Measurements from ENCODE around the gene FAM9B. TPM values are rescaled to one million over a fixed set of nuclear protein-coding genes. Genes with fewer than 3 reads are reported as not detected.

The FAM9B gene
- polyA plus RNA-seq, 1 donor (not counting 4 experiments of a cell fraction or from before 2014, with no cell fraction given): not detected

DNA sequence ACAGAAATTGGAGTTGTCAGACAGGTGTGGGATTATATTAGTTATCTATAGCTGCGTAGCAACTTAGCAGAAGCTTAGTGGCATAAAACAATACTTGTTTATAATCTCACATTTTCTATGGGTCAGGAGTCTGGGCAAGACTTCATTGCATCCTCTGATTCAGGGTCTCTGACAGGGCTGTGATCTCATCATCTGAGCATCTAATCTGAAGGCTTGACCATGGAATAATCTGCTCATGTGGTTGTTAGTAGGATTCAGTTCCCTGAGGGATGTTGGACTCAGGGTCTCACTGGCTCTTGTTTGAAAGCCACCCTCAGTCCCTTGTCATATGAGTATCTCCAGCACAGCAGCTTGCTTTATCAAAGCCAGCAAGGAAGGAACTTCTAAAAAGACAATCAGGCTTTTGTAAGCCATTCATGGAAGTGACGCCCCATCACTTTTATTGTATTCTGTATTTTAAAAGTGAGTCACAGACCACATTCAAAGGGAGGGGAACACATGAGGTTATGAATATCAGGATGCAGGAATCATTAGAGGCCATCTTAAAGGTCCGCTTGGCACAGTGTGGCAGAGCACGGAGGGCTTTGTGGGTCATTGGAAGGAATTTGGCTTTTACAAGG lies 37.2 kb upstream of the FAM9B start:
- Histone ChIP-seq H3K36me3 (ENCODE audit: control insufficient read depth in 2 of 2, extremely low read depth in 1 of 2, insufficient read depth in 2 of 2, low read length in 2 of 2) (no peaks in the 10 kb centered on the region), H3K4me2 (ENCODE audit: control insufficient read depth, extremely low read depth, insufficient read depth, low read depth, low read length) (no peak overlapping the region), H2AFZ (ENCODE audit: control insufficient read depth, low read length) (no peak overlapping the region)

DNA sequence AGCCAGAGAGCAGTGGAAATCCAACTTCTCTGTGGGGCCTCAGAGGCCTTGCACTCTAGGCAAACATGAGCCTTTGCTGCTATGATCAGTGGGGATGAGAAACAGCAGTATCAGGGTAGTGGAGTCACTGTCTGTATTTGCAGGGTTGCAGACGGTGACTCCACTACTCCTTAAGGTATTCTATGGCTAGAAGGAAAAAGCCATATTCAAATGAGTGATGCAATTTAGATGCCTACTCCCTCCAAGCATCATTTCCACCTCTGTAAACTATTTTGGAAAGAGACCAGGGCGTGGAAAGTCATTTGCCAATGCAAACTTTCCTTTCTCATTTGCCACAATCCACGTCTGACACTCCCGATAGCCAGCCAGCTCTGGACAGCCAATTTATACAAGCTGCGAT lies 35.6 kb upstream of the FAM9B start:
- no peaks in the 10 kb centered on the region for H3K4me1 ChIP-seq (ENCODE audit: control insufficient read depth, extremely low read depth, insufficient read depth, low read length)
- H3K9me3 ChIP-seq (ENCODE audit: control insufficient read depth, low read depth, low read length): no peaks in the 10 kb centered on the region
- no peak overlapping the region for H3K4me2 ChIP-seq (ENCODE audit: control insufficient read depth, extremely low read depth, insufficient read depth, low read depth, low read length)
- FAIRE-seq (no peak), DNase-seq (ENCODE audit: low read depth, low spot score) (no peak)
- no peak overlapping the region for H3K27ac ChIP-seq (ENCODE audit: control insufficient read depth, insufficient read depth, low read length)
- no peaks in the 10 kb centered on the region for H4K20me1 ChIP-seq (ENCODE audit: control insufficient read depth, extremely low read depth, insufficient read depth, low read length)
- TF ChIP-seq, protein P1, sequence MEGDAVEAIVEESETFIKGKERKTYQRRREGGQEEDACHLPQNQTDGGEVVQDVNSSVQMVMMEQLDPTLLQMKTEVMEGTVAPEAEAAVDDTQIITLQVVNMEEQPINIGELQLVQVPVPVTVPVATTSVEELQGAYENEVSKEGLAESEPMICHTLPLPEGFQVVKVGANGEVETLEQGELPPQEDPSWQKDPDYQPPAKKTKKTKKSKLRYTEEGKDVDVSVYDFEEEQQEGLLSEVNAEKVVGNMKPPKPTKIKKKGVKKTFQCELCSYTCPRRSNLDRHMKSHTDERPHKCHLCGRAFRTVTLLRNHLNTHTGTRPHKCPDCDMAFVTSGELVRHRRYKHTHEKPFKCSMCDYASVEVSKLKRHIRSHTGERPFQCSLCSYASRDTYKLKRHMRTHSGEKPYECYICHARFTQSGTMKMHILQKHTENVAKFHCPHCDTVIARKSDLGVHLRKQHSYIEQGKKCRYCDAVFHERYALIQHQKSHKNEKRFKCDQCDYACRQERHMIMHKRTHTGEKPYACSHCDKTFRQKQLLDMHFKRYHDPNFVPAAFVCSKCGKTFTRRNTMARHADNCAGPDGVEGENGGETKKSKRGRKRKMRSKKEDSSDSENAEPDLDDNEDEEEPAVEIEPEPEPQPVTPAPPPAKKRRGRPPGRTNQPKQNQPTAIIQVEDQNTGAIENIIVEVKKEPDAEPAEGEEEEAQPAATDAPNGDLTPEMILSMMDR (optimal IDR thresholded peaks at IDR 0.05 in 1 of 3, IDR thresholded peaks at IDR 0.05 in 1 of 3, conservative IDR thresholded peaks at IDR 0.05 in 1 of 3; ENCODE audit: extremely low read depth in 1 of 3, insufficient read depth in 2 of 3, low read length in 3 of 3): no peak
- TF ChIP-seq EZH2 (IDR thresholded peaks at IDR 0.05; ENCODE audit: low read length): no peak
- H3K9ac ChIP-seq (ENCODE audit: control insufficient read depth, extremely low read depth, insufficient read depth, low read length): no peak overlapping the region
- no peaks in the 10 kb centered on the region for H3K36me3 ChIP-seq (ENCODE audit: control insufficient read depth in 2 of 2, extremely low read depth in 1 of 2, insufficient read depth in 2 of 2, low read length in 2 of 2)
- no peak overlapping the region for H2AFZ ChIP-seq (ENCODE audit: control insufficient read depth, low read length)
- H3K4me3 ChIP-seq (ENCODE audit: control insufficient read depth in 2 of 3, extremely low read depth in 1 of 3, insufficient read depth in 2 of 3, low read depth in 1 of 3, low read length in 3 of 3): no peak overlapping the region
- dilution Hi-C loops (cut with MboI; ENCODE audit: extremely low pct_ligation_motif_present, low sequenced_read_pairs): no loop called here
- H3K27me3 ChIP-seq (ENCODE audit: control insufficient read depth, extremely low read depth, insufficient read depth, low read length): no peaks in the 10 kb centered on the region
- H3K9me1 ChIP-seq (ENCODE audit: control insufficient read depth, extremely low read depth, insufficient read depth, low read length): no peaks in the 10 kb centered on the region
- H3K79me2 ChIP-seq (ENCODE audit: control insufficient read depth, insufficient read depth, low read length): no peaks in the 10 kb centered on the region

More for the DNA sequence above, 37.2 kb upstream of the FAM9B start:
- Histone ChIP-seq H3K27ac (ENCODE audit: control insufficient read depth, insufficient read depth, low read length) (no peak overlapping the region), H3K9ac (ENCODE audit: control insufficient read depth, extremely low read depth, insufficient read depth, low read length) (no peak overlapping the region), H3K79me2 (ENCODE audit: control insufficient read depth, insufficient read depth, low read length) (no peaks in the 10 kb centered on the region), H3K4me1 (ENCODE audit: control insufficient read depth, extremely low read depth, insufficient read depth, low read length) (no peaks in the 10 kb centered on the region), H3K9me3 (ENCODE audit: control insufficient read depth, low read depth, low read length) (no peaks in the 10 kb centered on the region), H4K20me1 (ENCODE audit: control insufficient read depth, extremely low read depth, insufficient read depth, low read length) (no peaks in the 10 kb centered on the region), H3K9me1 (ENCODE audit: control insufficient read depth, extremely low read depth, insufficient read depth, low read length) (no peaks in the 10 kb centered on the region), H3K27me3 (ENCODE audit: control insufficient read depth, extremely low read depth, insufficient read depth, low read length) (no peaks in the 10 kb centered on the region), H3K4me3 (ENCODE audit: control insufficient read depth in 2 of 3, extremely low read depth in 1 of 3, insufficient read depth in 2 of 3, low read depth in 1 of 3, low read length in 3 of 3) (no peak overlapping the region)
- dilution Hi-C loops (cut with MboI; ENCODE audit: extremely low pct_ligation_motif_present, low sequenced_read_pairs): no loop called here
- no peak for TF ChIP-seq EZH2 (IDR thresholded peaks at IDR 0.05; ENCODE audit: low read length)
- TF ChIP-seq, protein P1 (optimal IDR thresholded peaks at IDR 0.05 in 1 of 3, IDR thresholded peaks at IDR 0.05 in 1 of 3, conservative IDR thresholded peaks at IDR 0.05 in 1 of 3; ENCODE audit: extremely low read depth in 1 of 3, insufficient read depth in 2 of 3, low read length in 3 of 3): no peak
- DNase-seq (ENCODE audit: low read depth, low spot score) (no peak), FAIRE-seq (no peak)

All from keratinocyte (primary cell).